Fibroblast of lung (primary cell): Measurements from ENCODE around the gene L3MBTL4. TPM values are rescaled to one million over a fixed set of nuclear protein-coding genes. Genes with fewer than 3 reads are reported as not detected.

Source experiments
- DNase-seq, 2 donors: peaks; one replicate each; pipeline versions ENCODE4 v3.0.0 to v3.0.0-alpha.2; 2010; ENCODE audit warnings: low read depth in 2 of 2
- H2AFZ ChIP-seq: 2 replicates; pipeline ENCODE4 v1.5.1; 2012; ENCODE audit warnings: low read length, control low read depth, inconsistent platforms
- H3K27ac ChIP-seq: 2 replicates; pipeline ENCODE4 v1.5.1; 2011; ENCODE audit warnings: low read length, control low read depth; ENCODE audit not compliant: insufficient read depth
- H3K27me3 ChIP-seq: 2 replicates; pipeline ENCODE4 v1.5.1; 2011; ENCODE audit warnings: mild to moderate bottlenecking, low read length; ENCODE audit not compliant: control insufficient read depth, insufficient read depth
- H3K36me3 ChIP-seq: 2 replicates; pipeline ENCODE4 v1.5.1; 2011; ENCODE audit warnings: low read length; ENCODE audit not compliant: control insufficient read depth, insufficient read depth
- H3K4me1 ChIP-seq: 2 replicates; pipeline ENCODE4 v1.5.1; 2011; ENCODE audit warnings: low read length; ENCODE audit not compliant: control insufficient read depth, insufficient read depth; ENCODE audit errors: extremely low read depth
- H3K4me2 ChIP-seq: 2 replicates; pipeline ENCODE4 v1.5.1; 2011; ENCODE audit warnings: low read length, control low read depth; ENCODE audit not compliant: insufficient read depth; ENCODE audit errors: extremely low read depth
- H3K4me3 ChIP-seq, 4 experiments: fragments of 200-600 bp in 1 of 4; sonication (generic) in 1 of 4; replicated peaks in 1 of 4; 2 replicates each; pipeline ENCODE4 v1.5.1; 2011 to 2016; ENCODE audit warnings: low read length in 4 of 4, low read depth in 3 of 4, mild to moderate bottlenecking in 3 of 4, control low read depth in 2 of 4, inconsistent platforms in 1 of 4, mixed read lengths in 1 of 4; ENCODE audit not compliant: insufficient read depth in 1 of 4; ENCODE audit errors: control extremely low read depth in 1 of 4
- H3K79me2 ChIP-seq: 2 replicates; pipeline ENCODE4 v1.5.1; 2012; ENCODE audit warnings: mild to moderate bottlenecking, low read length, inconsistent platforms; ENCODE audit not compliant: control insufficient read depth, insufficient read depth
- H3K9ac ChIP-seq: 2 replicates; pipeline ENCODE4 v1.5.1; 2011; ENCODE audit warnings: mild to moderate bottlenecking, low read length, control low read depth; ENCODE audit not compliant: insufficient read depth
- H3K9me3 ChIP-seq: 2 replicates; pipeline ENCODE4 v1.5.1; 2012; ENCODE audit warnings: low read depth, low read length; ENCODE audit not compliant: control insufficient read depth, insufficient read depth
- H4K20me1 ChIP-seq: 2 replicates; pipeline ENCODE4 v1.5.1; 2011; ENCODE audit warnings: low read length; ENCODE audit not compliant: control insufficient read depth, insufficient read depth; ENCODE audit errors: extremely low read depth
- EZH2 ChIP-seq: IDR thresholded peaks from 2 replicates; pipeline ENCODE4 v1.5.1; 2012; ENCODE audit warnings: low read length, control low read depth, mild to moderate bottlenecking; ENCODE audit errors: missing control alignments
- polyA plus RNA-seq, 2 donors: library from polyadenylated mRNA; depleted of rRNA in 1 of 2; stranded (reverse) in 1 of 2; unstranded in 1 of 2; fragments of >200 nt; gene quantifications; 2 replicates each; pipeline ENCODE4 v1.2.1, GENCODE V29; 2011 to 2012; ENCODE audit warnings: missing spikeins in 1 of 2
- total RNA-seq: library from RNA; depleted of rRNA; stranded (reverse); fragments of >200 nt; gene quantifications from 2 replicates; pipeline ENCODE4 v1.2.1, GENCODE V29; 2014
- TF ChIP-seq, protein P1 (sequence below), 2 donors: IDR thresholded peaks in 1 of 2; conservative IDR thresholded peaks in 1 of 2; 1 replicate in 1 of 2; 2 replicates in 1 of 2; pipeline ENCODE4 v1.5.1; 2011 to 2012; ENCODE audit warnings: low read length in 2 of 2, control low read depth in 1 of 2, inconsistent platforms in 1 of 2, low read depth in 1 of 2, mild to moderate bottlenecking in 1 of 2

The L3MBTL4 gene
- total and polyA plus RNA-seq, 2 donors (not counting 1 experiment from before 2014, with no cell fraction given) = 0.06 to 0.33 TPM

- H2AFZ ChIP-seq = no peak overlapping the region
- H3K36me3 ChIP-seq = no peaks in the 10 kb centered on the region
- H3K4me1 ChIP-seq = no peaks in the 10 kb centered on the region
- DNase-seq = no peak
- H3K9me3 ChIP-seq = no peaks in the 10 kb centered on the region
- no peak overlapping the region for H3K27ac ChIP-seq
- no peaks in the 10 kb centered on the region for H4K20me1 ChIP-seq
- H3K79me2 ChIP-seq = no peaks in the 10 kb centered on the region
- no peaks in the 10 kb centered on the region for H3K27me3 ChIP-seq
- no peak overlapping the region for H3K4me3 ChIP-seq
- H3K9ac ChIP-seq = no peak overlapping the region
- TF ChIP-seq, protein P1, sequence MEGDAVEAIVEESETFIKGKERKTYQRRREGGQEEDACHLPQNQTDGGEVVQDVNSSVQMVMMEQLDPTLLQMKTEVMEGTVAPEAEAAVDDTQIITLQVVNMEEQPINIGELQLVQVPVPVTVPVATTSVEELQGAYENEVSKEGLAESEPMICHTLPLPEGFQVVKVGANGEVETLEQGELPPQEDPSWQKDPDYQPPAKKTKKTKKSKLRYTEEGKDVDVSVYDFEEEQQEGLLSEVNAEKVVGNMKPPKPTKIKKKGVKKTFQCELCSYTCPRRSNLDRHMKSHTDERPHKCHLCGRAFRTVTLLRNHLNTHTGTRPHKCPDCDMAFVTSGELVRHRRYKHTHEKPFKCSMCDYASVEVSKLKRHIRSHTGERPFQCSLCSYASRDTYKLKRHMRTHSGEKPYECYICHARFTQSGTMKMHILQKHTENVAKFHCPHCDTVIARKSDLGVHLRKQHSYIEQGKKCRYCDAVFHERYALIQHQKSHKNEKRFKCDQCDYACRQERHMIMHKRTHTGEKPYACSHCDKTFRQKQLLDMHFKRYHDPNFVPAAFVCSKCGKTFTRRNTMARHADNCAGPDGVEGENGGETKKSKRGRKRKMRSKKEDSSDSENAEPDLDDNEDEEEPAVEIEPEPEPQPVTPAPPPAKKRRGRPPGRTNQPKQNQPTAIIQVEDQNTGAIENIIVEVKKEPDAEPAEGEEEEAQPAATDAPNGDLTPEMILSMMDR (conservative IDR thresholded peaks at IDR 0.05 in 1 of 2, IDR thresholded peaks at IDR 0.05 in 1 of 2; ENCODE audit: low read depth in 1 of 2, low read length in 2 of 2) = no peak
- TF ChIP-seq EZH2 = no peak
- no peak overlapping the region for H3K4me2 ChIP-seq
These were observed 264.3 kb downstream of the L3MBTL4 start for GRCh38 chr18:6150430-6150829.

DNA sequence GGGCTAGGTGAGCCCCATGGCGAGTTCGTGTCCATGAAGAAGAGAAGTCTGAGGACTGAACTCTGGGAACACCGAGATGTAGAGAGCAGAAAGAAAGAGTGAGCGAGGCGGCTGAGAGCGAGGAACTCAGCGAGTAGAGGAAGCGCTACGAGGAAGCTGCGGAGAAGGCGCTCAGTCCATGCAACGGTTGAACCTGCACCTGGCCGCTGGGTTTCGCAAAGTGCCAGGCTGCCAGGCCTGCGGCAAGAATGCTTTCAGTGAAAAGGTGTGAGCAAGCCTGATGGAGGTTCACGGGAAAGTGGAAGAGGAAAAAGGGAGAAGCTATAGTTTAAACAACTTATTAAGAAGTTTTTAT, 268.4 kb downstream of the L3MBTL4 start:
- H3K79me2 ChIP-seq = no peaks in the 10 kb centered on the region
- H3K27ac ChIP-seq = no peak overlapping the region
- TF ChIP-seq, protein P1 (conservative IDR thresholded peaks at IDR 0.05 in 1 of 2, IDR thresholded peaks at IDR 0.05 in 1 of 2; ENCODE audit: low read depth in 1 of 2, low read length in 2 of 2) = no peak
- no peak for TF ChIP-seq EZH2
- H3K9me3 ChIP-seq = no peaks in the 10 kb centered on the region
- H3K4me2 ChIP-seq = no peak overlapping the region
- no peaks in the 10 kb centered on the region for H3K36me3 ChIP-seq
- no peak overlapping the region for H2AFZ ChIP-seq
- H3K27me3 ChIP-seq = no peaks in the 10 kb centered on the region
- no peaks in the 10 kb centered on the region for H4K20me1 ChIP-seq
- no peak overlapping the region for H3K4me3 ChIP-seq
- no peak overlapping the region for H3K9ac ChIP-seq
- DNase-seq = no peak
- no peaks in the 10 kb centered on the region for H3K4me1 ChIP-seq

DNA sequence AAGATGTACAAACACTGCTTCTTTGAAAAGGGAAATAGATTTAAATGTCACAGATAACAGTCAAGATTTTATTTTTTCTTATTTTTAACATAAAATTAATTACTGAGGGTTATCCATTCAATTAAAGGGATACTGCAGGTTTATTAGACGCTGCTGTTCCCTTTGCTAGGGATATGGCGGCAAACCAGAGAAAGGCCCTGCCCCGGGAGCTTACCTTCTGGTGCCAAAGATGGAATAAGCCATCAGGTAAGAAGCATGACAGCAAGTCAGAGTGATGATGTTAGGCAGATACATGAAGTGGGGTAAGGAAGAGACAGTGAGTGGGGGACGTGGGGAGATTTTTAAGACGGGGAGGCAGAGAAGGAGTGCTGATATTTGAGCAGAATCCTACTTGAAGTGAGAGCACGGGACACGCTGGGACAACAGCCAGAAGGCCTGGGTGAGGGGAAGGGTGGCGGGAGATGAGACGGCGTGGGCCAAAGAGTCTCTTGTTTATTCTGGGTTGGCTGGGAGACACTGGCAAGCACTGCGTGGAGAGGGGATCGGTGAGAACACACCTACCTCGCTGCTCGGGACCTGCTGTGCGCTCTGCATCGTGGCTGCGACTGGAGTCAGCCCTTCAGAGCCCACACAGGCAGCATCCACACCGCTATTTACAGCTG, 268.9 kb downstream of the L3MBTL4 start:
- Histone ChIP-seq H3K79me2 (no peaks in the 10 kb centered on the region), H3K4me2 (no peak overlapping the region), H3K9me3 (no peaks in the 10 kb centered on the region), H3K4me3 (no peak overlapping the region), H3K27ac (no peak overlapping the region), H3K36me3 (no peaks in the 10 kb centered on the region), H2AFZ (no peak overlapping the region), H4K20me1 (no peaks in the 10 kb centered on the region), H3K27me3 (no peaks in the 10 kb centered on the region), H3K4me1 (no peaks in the 10 kb centered on the region), H3K9ac (no peak overlapping the region)
- no peak for TF ChIP-seq EZH2
- TF ChIP-seq, protein P1 (conservative IDR thresholded peaks at IDR 0.05 in 1 of 2, IDR thresholded peaks at IDR 0.05 in 1 of 2; ENCODE audit: low read depth in 1 of 2, low read length in 2 of 2) = no peak
- no peak for DNase-seq
